GM12878 (cell line): ENCODE data around the gene DIPK1A. TPM values are rescaled to one million over a fixed set of nuclear protein-coding genes. Genes with fewer than 3 reads are reported as not detected.

Experiments
- ATAC-seq: fragments of 200-7000 bp; cut with Tn5 transposase; 3 replicates; pipeline ENCODE4 v1.9.1; 2020; ENCODE audit warnings: mild to moderate bottlenecking, moderate library complexity
- BruUV-seq: library from RNA; stranded (reverse); fragments of 400-500 nt; replicated peaks from 2 replicates; lab custom pipeline; 2021; lab: Mats Ljungman, UMichigan
- CTCF ChIA-PET: fragments of 300-600 bp; sonication (Branson Sonifier 250); formaldehyde crosslinking; extraction: SDS; loops from one replicate; lab custom pipeline; 2021; ENCODE audit warnings: inconsistent platforms; lab: Yijun Ruan, JAX
- POLR2A ChIA-PET: fragments of 350-600 bp; formaldehyde crosslinking; extraction: SDS; loops from one replicate; lab custom pipeline; 2021; ENCODE audit warnings: inconsistent platforms; lab: Charles Lee
- RAD21 ChIA-PET: fragments of 300-600 bp; sonication (Branson Sonifier 250); formaldehyde crosslinking; loops from one replicate; lab custom pipeline; 2023; ENCODE audit warnings: antibody characterized with exemption; ENCODE audit not compliant: unreplicated experiment; lab: Charles Lee
- SMC1A ChIA-PET: fragments of 300-600 bp; sonication (Branson Sonifier 250); formaldehyde crosslinking; loops from one replicate; lab custom pipeline; 2023; ENCODE audit not compliant: unreplicated experiment, uncharacterized antibody; lab: Charles Lee
- DNase-seq: peaks from one replicate; pipeline ENCODE4 v3.0.0-alpha.2; 2011; ENCODE audit warnings: low read depth, low spot score
- FAIRE-seq: peaks from 3 replicates; lab custom pipeline; 2011; peaks lifted over from hg19 to GRCh38; lab: Jason Lieb, UNC
- H2AFZ ChIP-seq: 2 replicates; pipeline ENCODE4 v1.6.0; 2011; ENCODE audit warnings: low read depth, low read length, control low read depth; ENCODE audit not compliant: control insufficient read depth
- H3K27ac ChIP-seq: 2 replicates; pipeline ENCODE4 v1.5.1; 2011; ENCODE audit warnings: control low read depth; ENCODE audit not compliant: control insufficient read depth, insufficient read depth
- H3K27me3 ChIP-seq, 2 experiments: replicated peaks in 1 of 2; 2 replicates each; pipeline versions ENCODE4 v1.6.0 to v1.6.1; 2011; ENCODE audit warnings: low read length in 1 of 2; ENCODE audit not compliant: control insufficient read depth in 2 of 2, insufficient read depth in 2 of 2
- H3K36me3 ChIP-seq, 2 experiments: 2 replicates each; pipeline ENCODE4 v1.5.1; 2011; ENCODE audit warnings: low read length in 1 of 2; ENCODE audit not compliant: control insufficient read depth in 2 of 2, insufficient read depth in 2 of 2
- H3K4me1 ChIP-seq: 2 replicates; pipeline ENCODE4 v1.6.1; 2011; ENCODE audit warnings: mild to moderate bottlenecking, low read length, moderate library complexity, mixed read lengths; ENCODE audit not compliant: control insufficient read depth, insufficient read depth
- H3K4me2 ChIP-seq: 2 replicates; pipeline ENCODE4 v1.6.0; 2011; ENCODE audit warnings: control low read depth; ENCODE audit not compliant: control insufficient read depth, insufficient read depth
- H3K4me3 ChIP-seq: fragments of 200-600 bp; sonication (generic); 2 replicates; pipeline ENCODE4 v1.5.1; 2016
- H3K79me2 ChIP-seq: 2 replicates; pipeline ENCODE4 v1.6.0; 2011; ENCODE audit warnings: low read length; ENCODE audit not compliant: control insufficient read depth, insufficient read depth
- H3K9ac ChIP-seq: 2 replicates; pipeline ENCODE4 v1.8.0; 2011; ENCODE audit warnings: low read length, control low read depth, mixed read lengths; ENCODE audit not compliant: control insufficient read depth, insufficient read depth
- H3K9me3 ChIP-seq: replicated peaks from 3 replicates; pipeline ENCODE4 v1.5.1; 2011; ENCODE audit warnings: mild to moderate bottlenecking, low read length; ENCODE audit not compliant: control insufficient read depth, insufficient read depth
- H4K20me1 ChIP-seq: 2 replicates; pipeline ENCODE4 v1.6.0; 2011; ENCODE audit not compliant: control insufficient read depth, insufficient read depth
- CBFB ChIP-seq: IDR thresholded peaks from 2 replicates; pipeline ENCODE4 v1.6.1; 2016; ENCODE audit warnings: antibody characterized with exemption, low read depth
- CBX3 ChIP-seq: fragments of 200-600 bp; sonication (generic); IDR thresholded peaks from 2 replicates; pipeline ENCODE4 v1.6.1; 2016; ENCODE audit warnings: low read depth, borderline replicate concordance
- E4F1 ChIP-seq: fragments of 450-650 bp; IDR thresholded peaks from 2 replicates; pipeline ENCODE4 v1.6.1; 2018; ENCODE audit warnings: borderline replicate concordance, mild to moderate bottlenecking; ENCODE audit not compliant: partially characterized antibody
- EED ChIP-seq: sonication (generic); IDR thresholded peaks from 2 replicates; pipeline ENCODE4 v1.6.1; 2016; ENCODE audit warnings: antibody characterized with exemption, low read depth
- MLLT1 ChIP-seq: fragments of 450-650 bp; IDR thresholded peaks from 2 replicates; pipeline ENCODE4 v1.6.1; 2016; ENCODE audit warnings: mild to moderate bottlenecking
- MTA3 ChIP-seq: IDR thresholded peaks from 2 replicates; pipeline ENCODE4 v1.6.1; 2012; ENCODE audit warnings: low read length, inconsistent platforms, borderline replicate concordance
- MYC ChIP-seq: IDR thresholded peaks from 2 replicates; pipeline ENCODE4 v1.6.1; 2011; ENCODE audit warnings: mild to moderate bottlenecking, low read length, moderate library complexity, inconsistent platforms; ENCODE audit not compliant: insufficient read depth, insufficient replicate concordance, insufficient read length, severe bottlenecking
- PKNOX1 ChIP-seq: fragments of 450-650 bp; IDR thresholded peaks from 2 replicates; pipeline ENCODE4 v1.6.1; 2016; ENCODE audit warnings: mild to moderate bottlenecking
- RELB ChIP-seq: fragments of 450-650 bp; IDR thresholded peaks from 2 replicates; pipeline ENCODE4 v1.6.1; 2017; ENCODE audit warnings: low read depth, mild to moderate bottlenecking, moderate library complexity
- SMAD5 ChIP-seq: IDR thresholded peaks from 2 replicates; pipeline ENCODE4 v1.6.1; 2016; ENCODE audit warnings: antibody characterized with exemption, low read depth
- SP1 ChIP-seq: IDR thresholded peaks from one replicate; pipeline ENCODE4 v1.6.1; 2011; ENCODE audit warnings: low read depth, low read length
- STAT1 ChIP-seq: fragments of 450-650 bp; conservative IDR thresholded peaks from 2 replicates; pipeline ENCODE4 v1.6.1; 2014; ENCODE audit warnings: antibody characterized with exemption, mild to moderate bottlenecking
- TCF12 ChIP-seq: IDR thresholded peaks from 2 replicates; pipeline ENCODE4 v1.6.1; 2011; ENCODE audit warnings: low read depth, mild to moderate bottlenecking, low read length
- WGBS: methylation state at CpG from one replicate; pipeline ENCODE4 v1.1.6; 2016; ENCODE audit warnings: low lambda C conversion rate; ENCODE audit not compliant: insufficient replicate concordance, insufficient coverage; ENCODE audit errors: missing lambda C conversion rate; 5-methylcytosine and 5-hydroxymethylcytosine counted together
- in situ Hi-C: fragments of 300-500 bp; cut with MboI; formaldehyde crosslinking; loops from 9 replicates; pipeline ENCODE4 v1.14.3; 2018; ENCODE audit warnings: mixed read lengths
- intact Hi-C: fragments of 100-400 bp; cut with micrococcal nuclease; formaldehyde crosslinking; loops from one replicate; pipeline ENCODE4 v1.14.2; 2022; ENCODE audit not compliant: unreplicated experiment
- polyA plus RNA-seq, 11 experiments: library from polyadenylated mRNA; depleted of rRNA in 4 of 11; unstranded in 6 of 11; stranded (reverse) in 5 of 11; fragments of >200 nt; fragmentation: Nextera tagmentation in 4 of 11; fragmentation: Illumina TruSeq in 1 of 11; extraction: Ambion mirVana in 4 of 11; extraction: Trizol in 1 of 11; gene quantifications; 1 replicate in 1 of 11; 2 replicates in 10 of 11; pipeline versions ENCODE4 v1.2.1 to v1.2.3, GENCODE V29; 2011 to 2016; ENCODE audit warnings: inconsistent platforms in 2 of 11, missing spikeins in 2 of 11, low read depth in 1 of 11
- total RNA-seq, 4 experiments: library from RNA; depleted of rRNA in 3 of 4; stranded (reverse); fragments of >200 nt in 3 of 4; fragmentation: Illumina TruSeq in 1 of 4; extraction: Trizol in 1 of 4; gene quantifications; 2 replicates each; pipeline versions ENCODE4 v1.2.1 to v1.2.3, GENCODE V29; 2013 to 2021

The DIPK1A gene
- total and polyA plus RNA-seq, 10 of the 15 experiments (the other 5 are each of a cell fraction or from before 2014, with no cell fraction given), result 4.9 to 15.0 (median 9.7) TPM

- TF ChIP-seq MYC (no peak), TCF12 (no peak), MLLT1 (no peak)
Observed at GRCh38 chr1:92864131-92864530, 97.1 kb downstream of the DIPK1A start (continued).

- ChIA-PET SMC1A (interaction anchor here (1.2 to 3.5 kb wide), 6 partner anchors 50 to 200 kb away, joined by 5 to 14 read pairs (median 6); no protein-coding TSS in a partner anchor), CTCF (interaction anchor here (1.1 to 4.9 kb wide), 5 partner anchors 71 to 200 kb away, joined by 3 to 28 read pairs (median 4); partner anchors contain the start of gene DIPK1A), RAD21 (interaction anchor here (0.8 to 7.9 kb wide), 3 partner anchors 96 to 131 kb away, joined by 3 to 67 read pairs (median 5); partner anchors contain the start of gene DIPK1A), POLR2A (interaction anchor here (1.3 to 1.4 kb wide), 2 partner anchors 83 to 99 kb away, joined by 3 read pairs; no protein-coding TSS in a partner anchor)
- H3K4me2 ChIP-seq, result no peak overlapping the region
- no peaks in the 10 kb centered on the region for H3K36me3 ChIP-seq
- H3K27ac ChIP-seq, result no peak overlapping the region
- intact Hi-C loops, result no loop called here
- no peak overlapping the region for H3K4me3 ChIP-seq
- TF ChIP-seq CBX3 (no peak), MTA3 (no peak), SMAD5 (no peak), EED (no peak), E4F1 (no peak), RELB (no peak), STAT1 (no peak), CBFB (no peak), PKNOX1 (no peak), SP1 (no peak)
- H3K9me3 ChIP-seq, result no peaks in the 10 kb centered on the region
- DNase-seq (no peak), FAIRE-seq (no peak), ATAC-seq (no peak)
- no peak overlapping the region for H2AFZ ChIP-seq
- no peaks in the 10 kb centered on the region for H4K20me1 ChIP-seq
- no peak overlapping the region for H3K9ac ChIP-seq
- no TSS peak for BruUV-seq
- in situ Hi-C loops, result no loop called here
- H3K79me2 ChIP-seq, result no peaks in the 10 kb centered on the region
- peaks cover 3% of the 10 kb centered on the region; the same call in 1 of the 2 replicates for H3K4me1 ChIP-seq
- H3K27me3 ChIP-seq, result no peaks in the 10 kb centered on the region
- WGBS, result 99% methylated on average over 4 of the region's 4 CpGs
Observed at GRCh38 chr1:92862605-92863004, 98.7 kb downstream of the DIPK1A start.
